Choroid plexus epithelial cell (primary cell): ENCODE data around the gene GALNT10.

Experiments used
- DNase-seq: peaks from one replicate; pipeline ENCODE4 v3.0.0-alpha.2; 2010; ENCODE audit warnings: low read depth
- H3K4me3 ChIP-seq: 2 replicates; pipeline ENCODE4 v1.5.1; 2011; ENCODE audit warnings: low read depth, mild to moderate bottlenecking, control low read depth, low read length, moderate library complexity
- TF ChIP-seq, protein P1 (sequence below): conservative IDR thresholded peaks from 2 replicates; pipeline ENCODE4 v1.5.1; 2011; ENCODE audit warnings: low read depth, mild to moderate bottlenecking, control low read depth, inconsistent platforms, low read length, moderate library complexity

The GALNT10 gene

GRCh38 chr5:154446195-154447088 is 255.9 kb downstream of the GALNT10 start:
- peak; percentile 73 for DNase-seq
- H3K4me3 ChIP-seq: peak overlapping the region; percentile 94
- TF ChIP-seq, protein P1, sequence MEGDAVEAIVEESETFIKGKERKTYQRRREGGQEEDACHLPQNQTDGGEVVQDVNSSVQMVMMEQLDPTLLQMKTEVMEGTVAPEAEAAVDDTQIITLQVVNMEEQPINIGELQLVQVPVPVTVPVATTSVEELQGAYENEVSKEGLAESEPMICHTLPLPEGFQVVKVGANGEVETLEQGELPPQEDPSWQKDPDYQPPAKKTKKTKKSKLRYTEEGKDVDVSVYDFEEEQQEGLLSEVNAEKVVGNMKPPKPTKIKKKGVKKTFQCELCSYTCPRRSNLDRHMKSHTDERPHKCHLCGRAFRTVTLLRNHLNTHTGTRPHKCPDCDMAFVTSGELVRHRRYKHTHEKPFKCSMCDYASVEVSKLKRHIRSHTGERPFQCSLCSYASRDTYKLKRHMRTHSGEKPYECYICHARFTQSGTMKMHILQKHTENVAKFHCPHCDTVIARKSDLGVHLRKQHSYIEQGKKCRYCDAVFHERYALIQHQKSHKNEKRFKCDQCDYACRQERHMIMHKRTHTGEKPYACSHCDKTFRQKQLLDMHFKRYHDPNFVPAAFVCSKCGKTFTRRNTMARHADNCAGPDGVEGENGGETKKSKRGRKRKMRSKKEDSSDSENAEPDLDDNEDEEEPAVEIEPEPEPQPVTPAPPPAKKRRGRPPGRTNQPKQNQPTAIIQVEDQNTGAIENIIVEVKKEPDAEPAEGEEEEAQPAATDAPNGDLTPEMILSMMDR: no peak

GRCh38 chr5:154447089-154447725 is 256.7 kb downstream of the GALNT10 start:
- DNase-seq: no peak
- peak overlapping the region; percentile 94 for H3K4me3 ChIP-seq
- TF ChIP-seq, protein P1: no peak

DNA sequence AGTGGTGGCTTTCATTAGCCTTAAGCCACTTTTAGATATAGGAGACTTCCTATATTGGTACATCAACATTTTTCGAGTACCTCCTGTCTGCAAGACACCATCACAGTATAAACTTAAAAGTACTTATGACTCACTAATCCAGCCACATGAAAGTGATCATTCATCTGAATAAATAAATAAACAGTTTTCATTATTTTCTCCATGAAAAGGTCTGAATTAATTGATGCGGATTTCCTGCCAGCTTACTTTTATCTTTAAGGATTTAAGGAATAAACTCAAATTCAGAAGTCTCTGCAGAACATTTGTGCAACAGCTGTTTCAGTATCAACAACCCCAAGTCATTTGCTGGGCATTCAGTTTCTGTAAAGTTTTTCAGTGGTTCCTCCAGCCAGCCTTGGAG is 259.3 kb downstream of the GALNT10 start:
- TF ChIP-seq, protein P1: no peak
- DNase-seq: peak; percentile 27
- H3K4me3 ChIP-seq: no peak overlapping the region

GRCh38 chr5:154451957-154452356 is 261.4 kb downstream of the GALNT10 start:
- DNase-seq: no peak
- H3K4me3 ChIP-seq: no peak overlapping the region
- TF ChIP-seq, protein P1: no peak

- TF ChIP-seq, protein P1: no peak
- DNase-seq: no peak
- H3K4me3 ChIP-seq: no peak overlapping the region
These were observed 265.1 kb downstream of the GALNT10 start for GRCh38 chr5:154455585-154455984.

GRCh38 chr5:154456540-154456939 is 266.0 kb downstream of the GALNT10 start:
- TF ChIP-seq, protein P1: no peak
- no peak overlapping the region for H3K4me3 ChIP-seq
- no peak for DNase-seq

- DNase-seq: no peak
- TF ChIP-seq, protein P1: no peak
- no peak overlapping the region for H3K4me3 ChIP-seq
These were observed 268.5 kb downstream of the GALNT10 start for GRCh38 chr5:154459015-154459414.
